Measurements from ENCODE around the gene TOP3A. TPM values are rescaled to one million over a fixed set of nuclear protein-coding genes. Genes with fewer than 3 reads are reported as not detected.
A peak's percentile ranks its signal among the peaks of the same experiment; 100 is the strongest.

The TOP3A gene
- total RNA-seq, 1 donor from 2014 or later, result 49.2 TPM

DNA sequence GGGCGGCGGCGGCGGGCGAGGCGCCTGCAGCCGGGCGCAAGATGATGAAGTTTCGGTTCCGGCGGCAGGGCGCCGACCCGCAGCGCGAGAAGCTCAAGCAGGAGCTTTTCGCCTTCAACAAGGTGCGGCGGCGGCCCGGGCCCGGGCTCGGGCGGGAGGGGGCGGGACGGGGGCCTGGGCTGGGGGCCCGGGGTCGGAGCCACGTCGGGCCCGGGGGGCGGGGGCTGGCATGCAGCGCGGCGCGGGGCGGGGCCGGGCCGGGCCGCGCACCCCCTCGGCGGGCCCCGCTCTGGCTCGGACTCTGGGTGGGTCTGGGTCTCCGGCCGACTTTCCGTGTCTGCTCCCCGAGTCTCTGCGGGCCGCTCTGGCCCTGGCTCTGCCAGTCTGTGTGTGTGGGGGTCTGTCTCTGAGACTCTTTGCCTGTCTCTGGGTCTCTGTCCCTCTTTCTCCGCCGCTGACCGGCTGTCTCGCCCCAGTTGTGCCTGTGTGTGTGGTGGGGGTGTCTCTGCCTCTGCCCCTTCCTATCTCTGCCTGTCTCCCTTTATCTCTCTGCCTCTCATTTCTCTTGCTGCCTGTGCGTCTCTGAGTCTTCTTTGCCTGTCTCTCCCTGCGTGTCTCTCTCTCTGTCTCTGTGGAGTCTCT is 89.0 kb downstream of the TOP3A start:
- DNase-seq (ENCODE audit: low spot score), result no peak
- Histone ChIP-seq H3K4me1 (peaks cover 51% of the 10 kb centered on the region), H2AFZ (replicated peaks) (no peak overlapping the region)

DNA sequence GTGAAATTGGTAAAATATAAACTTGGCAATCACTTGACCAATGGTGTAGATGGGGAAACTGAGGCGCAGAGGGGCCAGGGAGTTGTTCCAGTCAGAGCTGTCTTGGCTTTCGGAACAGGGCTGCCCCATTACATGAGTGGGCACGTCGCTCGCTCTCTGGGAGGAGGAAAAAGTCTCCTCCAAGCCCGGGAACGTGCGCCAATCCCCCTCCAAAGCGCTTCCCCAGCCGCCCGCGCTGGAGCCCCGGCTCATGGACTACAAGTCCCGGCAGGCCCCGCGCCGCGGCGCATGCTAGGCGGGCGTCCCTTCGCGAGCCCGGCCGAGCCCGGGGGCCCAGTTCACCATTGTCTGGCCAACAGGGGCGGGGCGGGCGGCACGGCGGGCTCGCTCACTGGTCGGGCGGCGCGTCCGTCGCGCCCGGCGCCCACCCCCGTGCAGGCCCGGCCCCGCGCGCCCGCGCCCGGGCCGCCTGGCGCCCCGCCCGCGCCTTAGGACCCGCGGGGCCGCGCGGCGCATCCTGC is 89.6 kb downstream of the TOP3A start, which contains the start of gene LLGL1:
TSS of gene LLGL1 (plus strand) at position 515 of the 521 bp plus-strand sequence. CDS start 48 bp downstream, outside the sequence.
- TF ChIP-seq EZH2phosphoT487 (IDR thresholded peaks at IDR 0.05) (no peak), EZH2 (IDR thresholded peaks at IDR 0.05) (no peak)
- TF ChIP-seq, protein P1, sequence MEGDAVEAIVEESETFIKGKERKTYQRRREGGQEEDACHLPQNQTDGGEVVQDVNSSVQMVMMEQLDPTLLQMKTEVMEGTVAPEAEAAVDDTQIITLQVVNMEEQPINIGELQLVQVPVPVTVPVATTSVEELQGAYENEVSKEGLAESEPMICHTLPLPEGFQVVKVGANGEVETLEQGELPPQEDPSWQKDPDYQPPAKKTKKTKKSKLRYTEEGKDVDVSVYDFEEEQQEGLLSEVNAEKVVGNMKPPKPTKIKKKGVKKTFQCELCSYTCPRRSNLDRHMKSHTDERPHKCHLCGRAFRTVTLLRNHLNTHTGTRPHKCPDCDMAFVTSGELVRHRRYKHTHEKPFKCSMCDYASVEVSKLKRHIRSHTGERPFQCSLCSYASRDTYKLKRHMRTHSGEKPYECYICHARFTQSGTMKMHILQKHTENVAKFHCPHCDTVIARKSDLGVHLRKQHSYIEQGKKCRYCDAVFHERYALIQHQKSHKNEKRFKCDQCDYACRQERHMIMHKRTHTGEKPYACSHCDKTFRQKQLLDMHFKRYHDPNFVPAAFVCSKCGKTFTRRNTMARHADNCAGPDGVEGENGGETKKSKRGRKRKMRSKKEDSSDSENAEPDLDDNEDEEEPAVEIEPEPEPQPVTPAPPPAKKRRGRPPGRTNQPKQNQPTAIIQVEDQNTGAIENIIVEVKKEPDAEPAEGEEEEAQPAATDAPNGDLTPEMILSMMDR (IDR thresholded peaks at IDR 0.05), result no peak
- Histone ChIP-seq H3F3A (ENCODE audit: low read depth) (peaks cover 24% of the 10 kb centered on the region), H3K79me2 (ENCODE audit: low read depth) (peaks cover 44% of the 10 kb centered on the region), H3K4me1 (peaks cover 46% of the 10 kb centered on the region), H3K36me3 (no peaks in the 10 kb centered on the region), H3K27ac (peak within 1 kb of the TSS; percentile 96), H4K20me1 (ENCODE audit: low read depth) (peaks cover 43% of the 10 kb centered on the region), H2AFZ (replicated peaks) (no peak within 1 kb of the TSS), H3K27me3 (no peaks in the 10 kb centered on the region), H3K9ac (peak within 1 kb of the TSS; percentile 78), H3K4me2 (peak within 1 kb of the TSS; percentile 96), H3K4me3 (peak within 1 kb of the TSS; percentile 92), H3K9me3 (ENCODE audit: low read depth) (no peaks in the 10 kb centered on the region)
- peaks cover 6% of the 10 kb centered on the region for H3K27me3 Mint-ChIP-seq (ENCODE audit: insufficient read depth, low read depth)
- no peaks in the 10 kb centered on the region for H3K36me3 Mint-ChIP-seq
- H3K27ac Mint-ChIP-seq, result peak within 1 kb of the TSS; percentile 100
- H3K9me3 Mint-ChIP-seq, result no peaks in the 10 kb centered on the region
- peak; percentile 100 for DNase-seq (ENCODE audit: low spot score)
- H3K4me3 Mint-ChIP-seq, result peak within 1 kb of the TSS; percentile 99
- peaks cover 58% of the 10 kb centered on the region for H3K4me1 Mint-ChIP-seq

More for the DNA sequence above, 89.0 kb downstream of the TOP3A start:
- Mint-ChIP-seq H3K9me3 (no peaks in the 10 kb centered on the region), H3K4me3 (peak overlapping the region; percentile 99), H3K36me3 (no peaks in the 10 kb centered on the region), H3K4me1 (peaks cover 64% of the 10 kb centered on the region), H3K27me3 (ENCODE audit: insufficient read depth, low read depth) (peaks cover 6% of the 10 kb centered on the region), H3K27ac (peak overlapping the region; percentile 92)
- peaks cover 24% of the 10 kb centered on the region for H3F3A ChIP-seq (ENCODE audit: low read depth)
- H3K36me3 ChIP-seq, result no peaks in the 10 kb centered on the region
- no peak for TF ChIP-seq EZH2phosphoT487 (IDR thresholded peaks at IDR 0.05)
- TF ChIP-seq, protein P1 (IDR thresholded peaks at IDR 0.05), result no peak
- no peak for TF ChIP-seq EZH2 (IDR thresholded peaks at IDR 0.05)
- peaks cover 50% of the 10 kb centered on the region for H3K79me2 ChIP-seq (ENCODE audit: low read depth)
- peak overlapping the region; percentile 92 for H3K4me3 ChIP-seq
- H3K9me3 ChIP-seq (ENCODE audit: low read depth), result no peaks in the 10 kb centered on the region
- H3K4me2 ChIP-seq, result peak overlapping the region; percentile 81
- H3K9ac ChIP-seq, result peak overlapping the region; percentile 78
- peaks cover 47% of the 10 kb centered on the region for H4K20me1 ChIP-seq (ENCODE audit: low read depth)
- no peaks in the 10 kb centered on the region for H3K27me3 ChIP-seq
- H3K27ac ChIP-seq, result no peak overlapping the region

DNA sequence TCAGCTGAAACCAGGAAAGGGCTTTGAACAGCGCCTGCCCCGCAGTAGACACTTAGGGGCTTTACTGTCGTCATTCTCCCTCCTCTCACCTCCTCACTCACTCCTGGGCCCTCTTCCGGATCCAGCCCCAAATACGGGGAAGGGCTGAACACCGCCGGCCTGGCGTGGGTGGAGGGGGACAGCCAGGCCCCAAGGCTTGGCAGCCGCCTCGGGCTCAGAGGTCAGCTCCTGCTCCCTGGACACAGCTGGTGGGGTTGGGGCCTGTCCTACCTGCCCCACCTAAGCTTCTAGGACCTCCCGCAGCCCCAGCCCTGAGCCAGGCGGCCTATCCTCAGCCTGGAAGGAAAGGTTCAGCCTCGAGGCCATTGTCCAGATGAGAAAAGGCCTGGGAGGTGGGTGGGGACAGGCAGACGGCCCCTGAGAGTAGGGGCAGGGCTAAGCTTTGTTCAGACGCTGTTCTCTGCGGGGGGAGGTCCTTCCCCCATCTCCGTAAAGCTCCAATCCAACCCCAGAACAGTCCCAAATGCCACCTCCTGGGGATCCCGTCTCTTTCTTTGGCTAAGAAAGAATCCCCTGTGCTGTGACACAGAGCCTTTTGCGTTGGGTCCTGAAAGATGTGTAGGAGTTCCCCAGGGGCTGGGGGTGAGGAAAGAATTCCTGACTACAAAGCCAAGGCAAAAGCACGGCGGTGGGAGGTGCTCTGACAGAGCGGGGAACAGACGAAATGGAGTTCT is 90.2 kb downstream of the TOP3A start:
- peak overlapping the region; percentile 96 for H3K27ac ChIP-seq
- H3K36me3 ChIP-seq, result no peaks in the 10 kb centered on the region
- Mint-ChIP-seq H3K27ac (peak overlapping the region; percentile 100), H3K4me1 (peaks cover 51% of the 10 kb centered on the region), H3K9me3 (no peaks in the 10 kb centered on the region), H3K36me3 (no peaks in the 10 kb centered on the region), H3K4me3 (peak overlapping the region; percentile 92), H3K27me3 (ENCODE audit: insufficient read depth, low read depth) (peaks cover 3% of the 10 kb centered on the region)
- TF ChIP-seq, protein P1 (IDR thresholded peaks at IDR 0.05), result no peak
- no peak for TF ChIP-seq EZH2 (IDR thresholded peaks at IDR 0.05)
- TF ChIP-seq EZH2phosphoT487 (IDR thresholded peaks at IDR 0.05), result no peak
- peaks cover 41% of the 10 kb centered on the region for H3K4me1 ChIP-seq
- H3K79me2 ChIP-seq (ENCODE audit: low read depth), result peaks cover 38% of the 10 kb centered on the region
- no peaks in the 10 kb centered on the region for H3K9me3 ChIP-seq (ENCODE audit: low read depth)
- H3K27me3 ChIP-seq, result no peaks in the 10 kb centered on the region
- peaks cover 37% of the 10 kb centered on the region for H4K20me1 ChIP-seq (ENCODE audit: low read depth)
- H3K4me2 ChIP-seq, result peak overlapping the region; percentile 96
- no peak overlapping the region for H2AFZ ChIP-seq (replicated peaks)
- H3K9ac ChIP-seq, result no peak overlapping the region
- peak overlapping the region; percentile 57 for H3K4me3 ChIP-seq
- peak; percentile 97 for DNase-seq (ENCODE audit: low spot score)
- H3F3A ChIP-seq (ENCODE audit: low read depth), result peaks cover 24% of the 10 kb centered on the region
